Stimulated activated memory B cell treated with anti-CD40 and anti-IgM and Interleukin-4, amounts not matched to agents 10 μg/mL and 1 μg/mL and 100 μg/mL, for 72 hours (primary cell): ENCODE measurements around the gene METTL25B.
"Not testable (repeated sequence)": the region's sequence is repeated elsewhere in the genome, so short reads cannot be mapped to it uniquely, and the experiment has no call there.

Experiments used
- ATAC-seq: fragments of 150-1000 bp; cut with Tn5 transposase; 2 replicates; pipeline ENCODE4 v1.10.0; 2021
- H3K27ac Mint-ChIP-seq: one replicate; pipeline ENCODE4 v1.8.0; 2022; ENCODE audit warnings: mild to moderate bottlenecking, mixed read lengths
- H3K27me3 Mint-ChIP-seq: one replicate; pipeline ENCODE4 v1.8.0; 2022; ENCODE audit warnings: mixed read lengths
- H3K36me3 Mint-ChIP-seq: one replicate; pipeline ENCODE4 v1.8.0; 2022; ENCODE audit warnings: mixed read lengths
- H3K4me1 Mint-ChIP-seq: one replicate; pipeline ENCODE4 v1.8.0; 2022; ENCODE audit warnings: mixed read lengths
- H3K4me3 Mint-ChIP-seq: one replicate; pipeline ENCODE4 v1.8.0; 2022; ENCODE audit warnings: mild to moderate bottlenecking, moderate library complexity, mixed read lengths
- H3K9me3 Mint-ChIP-seq: one replicate; pipeline ENCODE4 v1.8.0; 2022; ENCODE audit warnings: mixed read lengths

The METTL25B gene

DNA sequence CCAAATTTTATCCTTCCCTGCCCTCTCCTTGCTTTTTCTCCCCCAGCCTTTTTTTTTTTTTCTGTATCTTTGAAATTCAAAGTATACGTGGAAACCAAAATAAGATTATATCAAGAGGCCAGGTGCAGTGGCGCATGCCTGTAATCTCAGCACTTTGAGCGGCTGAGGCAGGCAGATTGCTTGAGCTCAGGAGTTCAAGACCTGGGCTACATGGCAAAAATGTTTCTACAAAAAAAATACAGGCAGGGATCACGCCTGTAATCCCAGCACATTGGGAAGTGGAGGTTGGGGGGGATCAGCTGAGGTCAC lies 32.5 kb downstream of the METTL25B start:
- Mint-ChIP-seq H3K4me3 (no peak overlapping the region), H3K27me3 (no peaks in the 10 kb centered on the region), H3K9me3 (no peaks in the 10 kb centered on the region), H3K36me3 (no peaks in the 10 kb centered on the region), H3K4me1 (peaks cover under 1% of the 10 kb centered on the region), H3K27ac (no peak overlapping the region)
- ATAC-seq, result no peak

DNA sequence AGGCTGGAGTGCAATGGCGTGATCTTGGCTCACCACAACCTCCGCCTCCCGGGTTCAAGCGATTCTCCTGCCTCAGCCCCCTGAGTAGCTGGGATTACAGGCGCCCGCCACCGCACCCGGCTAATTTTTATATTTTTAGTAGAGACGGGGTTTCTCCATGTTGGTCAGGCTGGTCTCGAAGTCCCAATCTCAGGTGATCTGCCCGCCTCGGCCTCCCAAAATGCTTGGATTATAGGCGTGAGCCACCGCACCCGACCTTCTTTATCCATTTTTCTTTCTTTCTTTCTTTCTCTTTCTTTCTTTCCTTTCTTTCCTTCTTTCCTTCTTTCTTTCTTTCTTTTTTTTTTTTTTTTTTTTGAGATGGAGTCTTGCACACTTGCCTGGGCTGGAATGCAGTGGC lies 36.9 kb downstream of the METTL25B start:
- not testable (repeated sequence) for H3K36me3 Mint-ChIP-seq, H3K4me3 Mint-ChIP-seq, ATAC-seq, H3K9me3 Mint-ChIP-seq, H3K27ac Mint-ChIP-seq, H3K27me3 Mint-ChIP-seq
- peaks cover 31% of the 10 kb centered on the region for H3K4me1 Mint-ChIP-seq

DNA sequence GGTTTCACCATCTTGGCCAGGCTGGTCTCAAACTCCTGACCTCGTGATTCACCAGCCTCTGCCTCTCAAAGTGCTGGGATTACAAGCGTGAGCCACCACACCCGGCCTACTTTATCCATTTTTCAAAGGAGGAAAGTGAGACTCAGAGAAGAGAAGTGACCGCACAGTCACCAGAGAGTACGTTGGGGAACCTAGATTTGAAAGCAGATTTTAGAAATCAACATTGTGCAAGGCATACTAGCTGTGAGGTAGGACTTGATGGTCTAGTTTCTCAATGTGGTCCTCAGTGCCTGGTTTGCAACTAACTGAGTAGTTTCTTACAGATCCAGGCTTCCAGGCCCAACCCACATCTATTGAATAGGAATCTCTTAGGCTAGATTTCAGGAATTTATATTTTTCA lies 37.4 kb downstream of the METTL25B start:
- H3K9me3 Mint-ChIP-seq, result no peaks in the 10 kb centered on the region
- H3K27ac Mint-ChIP-seq, result no peak overlapping the region
- no peak overlapping the region for H3K4me3 Mint-ChIP-seq
- no peak for ATAC-seq
- H3K4me1 Mint-ChIP-seq, result peaks cover 33% of the 10 kb centered on the region
- H3K27me3 Mint-ChIP-seq, result no peaks in the 10 kb centered on the region
- H3K36me3 Mint-ChIP-seq, result peaks cover 3% of the 10 kb centered on the region

DNA sequence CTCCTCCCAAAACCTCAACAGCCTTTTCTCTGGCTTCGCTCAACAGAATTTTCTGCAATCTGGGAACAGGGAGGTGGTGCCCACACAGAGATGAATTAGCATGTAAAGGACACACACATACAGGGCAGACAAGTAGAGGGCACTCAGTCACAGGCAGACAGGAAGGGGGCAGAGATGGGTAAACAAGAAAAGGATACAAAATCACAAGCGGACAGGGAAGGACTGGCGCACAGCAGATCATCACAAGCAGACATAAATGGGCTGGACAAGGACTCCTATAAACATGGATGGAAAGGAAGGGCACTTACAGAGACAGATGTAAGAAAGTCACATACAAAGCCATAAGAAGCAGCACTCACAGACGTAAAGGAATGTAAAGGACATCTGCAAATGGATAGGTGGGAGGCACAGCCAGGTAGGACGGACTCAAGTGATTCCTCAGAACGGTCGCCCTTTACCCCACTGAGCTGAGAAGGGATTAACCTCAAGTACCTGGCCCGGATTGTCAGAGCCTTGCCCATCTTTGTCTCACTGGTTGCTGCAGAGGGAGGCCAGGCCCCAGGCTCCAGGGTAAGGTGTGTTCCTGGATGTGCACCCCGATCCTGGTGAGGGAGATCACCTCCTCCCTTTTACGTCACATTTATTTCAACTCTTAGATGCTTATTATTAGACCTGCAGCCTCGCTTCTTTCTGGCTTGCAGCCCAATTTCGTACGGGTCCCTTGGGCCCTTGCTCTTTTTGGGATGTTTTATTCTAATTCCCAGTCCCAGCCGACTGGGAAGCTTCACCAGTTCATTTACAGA lies 38.2 kb downstream of the METTL25B start:
- Mint-ChIP-seq H3K27me3 (no peaks in the 10 kb centered on the region), H3K36me3 (peaks cover 12% of the 10 kb centered on the region), H3K9me3 (no peaks in the 10 kb centered on the region), H3K27ac (no peak overlapping the region), H3K4me3 (no peak overlapping the region), H3K4me1 (peaks cover 41% of the 10 kb centered on the region)
- peak; percentile 2 for ATAC-seq

DNA sequence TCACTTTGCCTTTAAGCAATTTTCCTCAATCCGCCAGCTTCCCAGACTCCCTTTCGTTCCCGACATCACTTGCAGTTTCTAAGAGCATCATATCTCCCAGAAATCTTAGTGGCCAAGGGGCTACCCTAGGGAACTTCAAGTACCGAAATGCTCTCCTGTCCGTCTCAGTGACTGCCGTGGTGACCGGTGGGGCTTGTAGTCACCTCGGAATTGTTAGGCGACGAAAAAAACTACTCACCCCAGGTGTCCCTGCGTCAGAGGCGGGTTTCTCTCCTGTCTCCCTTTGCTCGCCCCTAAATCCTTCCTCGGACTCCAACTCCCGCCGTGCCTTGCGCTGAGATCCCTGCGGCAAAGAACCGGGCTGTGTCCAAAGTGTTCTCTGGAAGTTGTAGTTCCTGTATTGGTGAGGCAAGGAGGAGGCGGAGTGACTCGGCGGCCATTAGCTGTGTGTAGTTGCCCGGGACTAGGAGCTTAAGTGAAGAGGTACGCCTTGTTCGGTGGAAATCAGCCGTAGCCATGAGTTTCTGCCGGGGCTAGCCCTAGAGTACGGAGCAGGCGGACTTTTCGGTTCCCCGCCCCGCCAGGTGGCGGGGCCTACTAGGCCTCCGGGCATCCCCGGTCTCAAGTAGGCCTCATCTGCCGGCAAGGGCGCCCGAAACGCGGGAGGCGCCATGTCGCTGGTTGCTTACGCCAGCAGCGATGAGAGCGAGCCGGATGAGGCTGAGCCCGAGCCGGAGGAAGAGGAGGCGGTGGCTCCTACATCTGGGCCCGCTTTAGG lies 39.0 kb downstream of the METTL25B start, which contains the start of gene PRCC:
PRCC (plus strand) TSS at position 435 of the 778 bp plus-strand sequence; CDS start at position 672, 237 bp downstream.
- no peak within 1 kb of the TSS for H3K4me3 Mint-ChIP-seq
- no peak within 1 kb of the TSS for H3K27ac Mint-ChIP-seq
- H3K4me1 Mint-ChIP-seq, result peaks cover 43% of the 10 kb centered on the region

DNA sequence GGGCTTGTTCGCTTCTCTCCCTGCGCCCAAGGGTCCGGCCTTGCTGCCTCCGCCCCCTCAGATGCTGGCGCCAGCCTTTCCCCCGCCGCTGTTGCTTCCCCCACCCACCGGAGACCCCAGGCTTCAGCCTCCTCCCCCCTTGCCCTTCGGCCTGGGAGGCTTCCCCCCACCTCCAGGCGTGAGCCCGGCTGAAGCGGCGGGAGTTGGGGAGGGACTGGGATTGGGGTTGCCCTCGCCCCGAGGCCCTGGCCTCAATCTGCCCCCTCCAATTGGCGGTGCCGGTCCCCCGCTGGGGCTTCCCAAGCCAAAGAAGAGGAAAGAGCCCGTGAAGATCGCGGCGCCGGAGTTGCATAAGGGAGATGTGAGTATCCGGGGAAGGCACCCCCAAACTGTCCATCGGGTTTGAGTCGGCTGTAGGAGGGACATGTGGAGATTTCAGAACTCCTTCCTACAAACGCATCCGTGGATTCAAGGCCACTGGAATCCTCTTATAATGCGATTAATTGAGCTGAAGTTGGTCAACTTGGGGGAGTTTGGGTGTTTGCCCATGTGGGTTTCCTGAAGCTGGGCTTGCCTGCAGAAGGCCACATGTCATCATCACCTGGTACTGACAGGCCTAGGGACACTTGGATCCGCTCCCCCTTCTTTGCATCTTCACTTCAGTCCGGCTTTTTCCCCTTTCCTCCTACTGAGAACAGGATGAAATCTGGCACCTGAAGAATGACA lies 39.8 kb downstream of the METTL25B start:
- Mint-ChIP-seq H3K27me3 (no peaks in the 10 kb centered on the region), H3K4me1 (peaks cover 51% of the 10 kb centered on the region), H3K4me3 (no peak overlapping the region), H3K9me3 (no peaks in the 10 kb centered on the region), H3K27ac (no peak overlapping the region), H3K36me3 (peaks cover 18% of the 10 kb centered on the region)
- ATAC-seq, result peak; percentile 4

More for the DNA sequence above, 39.0 kb downstream of the METTL25B start, which contains the start of gene PRCC:
- Mint-ChIP-seq H3K27me3 (no peaks in the 10 kb centered on the region), H3K9me3 (no peaks in the 10 kb centered on the region), H3K36me3 (peaks cover 13% of the 10 kb centered on the region)
- ATAC-seq, result peak; percentile 98

GRCh38 chr1:156768610-156769295 lies 40.5 kb downstream of the METTL25B start:
- no peaks in the 10 kb centered on the region for H3K9me3 Mint-ChIP-seq
- no peak overlapping the region for H3K27ac Mint-ChIP-seq
- H3K4me3 Mint-ChIP-seq, result no peak overlapping the region
- H3K4me1 Mint-ChIP-seq, result peaks cover 58% of the 10 kb centered on the region
- H3K36me3 Mint-ChIP-seq, result peaks cover 24% of the 10 kb centered on the region
- H3K27me3 Mint-ChIP-seq, result no peaks in the 10 kb centered on the region
- no peak for ATAC-seq

DNA sequence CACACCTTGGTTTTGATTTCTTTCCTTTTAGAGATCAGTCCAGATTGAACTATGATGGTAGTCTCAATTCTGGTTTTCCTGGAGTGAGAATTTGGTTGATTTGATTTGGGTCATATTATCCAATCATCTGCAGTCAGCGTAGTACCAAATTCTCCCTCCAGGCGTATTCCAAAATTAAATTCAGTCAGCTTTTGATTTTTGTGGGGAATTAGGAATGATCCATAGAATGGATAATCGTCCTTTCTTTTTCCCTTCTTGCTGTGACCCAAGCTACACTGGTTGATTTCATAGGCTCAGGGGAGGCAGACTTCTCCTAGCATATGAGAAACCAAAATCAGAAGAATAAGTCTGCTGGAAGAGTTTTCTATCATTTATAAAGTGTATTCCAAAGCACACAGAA lies 44.0 kb downstream of the METTL25B start:
- Mint-ChIP-seq H3K36me3 (peaks cover 32% of the 10 kb centered on the region), H3K27me3 (no peaks in the 10 kb centered on the region), H3K9me3 (no peaks in the 10 kb centered on the region), H3K4me1 (peaks cover 68% of the 10 kb centered on the region), H3K4me3 (no peak overlapping the region), H3K27ac (no peak overlapping the region)
- no peak for ATAC-seq

DNA sequence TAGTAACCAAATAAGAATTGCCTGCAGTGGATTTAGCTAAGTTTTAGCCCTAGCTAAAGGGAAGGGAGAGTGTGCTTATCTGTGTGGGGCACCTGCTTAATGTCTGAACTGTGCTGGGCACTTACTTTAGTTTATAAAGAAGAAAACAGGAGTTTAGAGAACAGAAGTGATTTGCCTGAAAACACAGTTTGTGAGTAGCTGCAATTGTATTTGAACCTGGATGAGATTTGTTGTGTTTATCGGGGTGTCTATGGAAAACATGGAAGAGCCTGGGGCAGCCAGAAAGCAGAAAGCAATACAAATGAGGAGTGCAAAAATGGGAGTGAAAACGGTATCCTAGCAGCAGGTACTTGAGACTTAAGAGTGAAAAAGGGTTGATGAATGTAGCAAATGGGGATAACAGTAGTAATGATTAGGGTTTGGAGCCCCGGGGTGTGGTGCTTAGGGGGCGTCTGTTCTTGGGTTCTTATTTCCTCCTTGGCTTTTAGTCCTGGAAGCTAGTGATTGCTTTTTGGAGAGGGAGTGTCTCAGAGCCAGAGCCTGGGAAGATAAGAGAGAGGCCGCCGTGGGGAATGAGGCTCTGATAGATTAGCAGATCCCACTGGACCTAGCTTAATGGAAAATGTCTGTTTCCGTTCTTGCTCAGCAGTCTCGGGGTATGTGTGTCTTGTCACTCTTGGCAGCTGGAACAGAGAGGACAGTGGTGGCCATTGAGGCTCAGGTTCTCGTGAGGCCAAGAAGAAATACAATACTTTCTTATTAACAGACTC lies 44.6 kb downstream of the METTL25B start:
- Mint-ChIP-seq H3K27me3 (no peaks in the 10 kb centered on the region), H3K9me3 (no peaks in the 10 kb centered on the region), H3K36me3 (peaks cover 32% of the 10 kb centered on the region), H3K4me1 (peaks cover 75% of the 10 kb centered on the region), H3K27ac (no peak overlapping the region), H3K4me3 (no peak overlapping the region)
- ATAC-seq, result no peak

DNA sequence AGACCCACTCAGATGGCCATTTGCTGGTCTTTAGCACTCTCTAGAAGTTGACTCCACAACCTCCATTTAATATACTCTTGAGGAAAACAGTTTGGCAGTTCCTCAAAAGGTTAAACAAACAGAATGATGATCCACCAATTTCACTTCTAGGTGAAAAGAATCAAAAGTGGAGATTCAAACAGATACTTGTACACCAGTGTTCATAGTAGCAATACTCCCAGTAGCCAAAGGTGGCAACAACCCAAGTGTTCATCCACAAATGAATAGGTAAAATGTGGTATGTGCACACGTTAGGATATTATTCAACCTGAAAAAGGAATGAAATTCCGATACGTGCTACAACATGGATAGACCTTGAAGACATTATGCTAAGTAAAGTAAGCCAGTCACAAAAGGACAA lies 45.3 kb downstream of the METTL25B start:
- no peaks in the 10 kb centered on the region for H3K9me3 Mint-ChIP-seq
- H3K4me1 Mint-ChIP-seq, result peaks cover 74% of the 10 kb centered on the region
- H3K36me3 Mint-ChIP-seq, result peaks cover 36% of the 10 kb centered on the region
- no peak overlapping the region for H3K4me3 Mint-ChIP-seq
- no peak for ATAC-seq
- H3K27ac Mint-ChIP-seq, result no peak overlapping the region
- no peaks in the 10 kb centered on the region for H3K27me3 Mint-ChIP-seq

GRCh38 chr1:156775799-156776198 lies 47.5 kb downstream of the METTL25B start:
- ATAC-seq, result no peak
- H3K27me3 Mint-ChIP-seq, result no peaks in the 10 kb centered on the region
- H3K4me3 Mint-ChIP-seq, result no peak overlapping the region
- H3K27ac Mint-ChIP-seq, result no peak overlapping the region
- no peaks in the 10 kb centered on the region for H3K9me3 Mint-ChIP-seq
- H3K4me1 Mint-ChIP-seq, result peaks cover 56% of the 10 kb centered on the region
- H3K36me3 Mint-ChIP-seq, result peaks cover 32% of the 10 kb centered on the region

- Mint-ChIP-seq H3K4me3 (no peak overlapping the region), H3K27ac (no peak overlapping the region), H3K36me3 (peaks cover 36% of the 10 kb centered on the region), H3K27me3 (no peaks in the 10 kb centered on the region), H3K9me3 (no peaks in the 10 kb centered on the region), H3K4me1 (peaks cover 59% of the 10 kb centered on the region)
- no peak for ATAC-seq
Observed at GRCh38 chr1:156776942-156777341, 48.7 kb downstream of the METTL25B start.

DNA sequence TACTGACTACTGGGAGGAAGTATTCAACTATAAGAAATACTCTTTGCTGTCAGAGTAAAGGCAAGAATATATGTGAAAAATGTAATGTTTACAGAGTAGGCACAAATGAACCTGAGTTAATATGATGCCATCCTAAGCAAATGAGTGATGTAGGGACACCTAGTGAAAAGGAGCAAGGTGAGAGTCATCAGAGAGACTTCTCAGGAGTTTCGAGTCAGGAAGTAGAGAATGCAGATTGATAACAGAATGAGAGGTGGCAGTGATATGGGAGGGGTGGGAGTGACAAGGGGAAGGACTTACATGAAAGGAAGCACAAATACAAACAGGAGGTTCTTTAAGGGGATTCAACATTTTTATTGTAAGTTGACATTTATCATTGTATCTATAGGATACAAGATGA lies 49.3 kb downstream of the METTL25B start:
- ATAC-seq, result no peak
- peaks cover 58% of the 10 kb centered on the region for H3K4me1 Mint-ChIP-seq

GRCh38 chr1:156781585-156782186 lies 53.4 kb downstream of the METTL25B start:
- Mint-ChIP-seq H3K4me1 (peaks cover 42% of the 10 kb centered on the region), H3K27me3 (no peaks in the 10 kb centered on the region), H3K27ac (peak overlapping the region; percentile 52), H3K36me3 (peaks cover 50% of the 10 kb centered on the region), H3K9me3 (no peaks in the 10 kb centered on the region), H3K4me3 (no peak overlapping the region)
- no peak for ATAC-seq

More for the DNA sequence above, 49.3 kb downstream of the METTL25B start:
- H3K4me3 Mint-ChIP-seq, result no peak overlapping the region
- no peaks in the 10 kb centered on the region for H3K9me3 Mint-ChIP-seq
- no peak overlapping the region for H3K27ac Mint-ChIP-seq
- no peaks in the 10 kb centered on the region for H3K27me3 Mint-ChIP-seq
- H3K36me3 Mint-ChIP-seq, result peaks cover 41% of the 10 kb centered on the region
